Right lobe of liver (tissue), 4 donors: Measurements from ENCODE around the gene SLC25A51.

Experiments used
- CTCF ChIP-seq, 4 donors: fragments of 200-600 bp in 3 of 4; fragments of 450-650 bp in 1 of 4; IDR thresholded peaks; one replicate each; pipeline versions ENCODE4 v1.5.1 to v1.8.0; 2016 to 2022; ENCODE audit warnings: antibody characterized with exemption in 4 of 4, mild to moderate bottlenecking in 2 of 4
- POLR2A ChIP-seq: fragments of 450-650 bp; IDR thresholded peaks from one replicate; pipeline ENCODE4 v1.6.1; 2017; ENCODE audit warnings: antibody characterized with exemption, mild to moderate bottlenecking
- donor health status: DM: no; HTN: no; CAD: no.
- donor health status: DM: no; HTN: no; CAD: no.
- donor health status: DM: no; HTN: yes; CAD: no.

DNA sequence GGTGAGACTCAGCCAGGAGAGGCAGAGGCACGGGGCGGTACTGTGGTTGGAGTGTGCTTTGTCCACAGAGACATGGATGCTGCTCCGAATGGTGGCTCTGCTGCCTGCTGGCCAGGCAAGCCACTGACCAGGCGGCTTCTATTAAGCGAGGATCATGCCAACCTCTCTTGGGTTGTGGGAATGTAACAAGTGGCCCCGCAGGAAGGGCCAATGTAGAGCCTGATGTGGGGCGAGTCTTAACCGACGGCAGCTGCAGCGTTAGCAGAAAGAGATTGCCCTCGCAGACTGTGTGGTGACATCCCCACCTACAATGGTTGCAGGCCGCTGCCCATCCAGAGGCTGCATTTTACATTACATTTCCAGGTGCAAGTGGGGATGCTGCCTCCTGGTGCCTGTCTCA is 46.6 kb upstream of the SLC25A51 start:
- TF ChIP-seq CTCF (IDR thresholded peaks at IDR 0.05): no peak
- TF ChIP-seq POLR2A: no peak
